ENCODE data around the gene TNS3. TPM values are rescaled to one million over a fixed set of nuclear protein-coding genes. Genes with fewer than 3 reads are reported as not detected.

TNS3 gene
- total RNA-seq, 1 experiment from 2014 or later, result 533 TPM

DNA sequence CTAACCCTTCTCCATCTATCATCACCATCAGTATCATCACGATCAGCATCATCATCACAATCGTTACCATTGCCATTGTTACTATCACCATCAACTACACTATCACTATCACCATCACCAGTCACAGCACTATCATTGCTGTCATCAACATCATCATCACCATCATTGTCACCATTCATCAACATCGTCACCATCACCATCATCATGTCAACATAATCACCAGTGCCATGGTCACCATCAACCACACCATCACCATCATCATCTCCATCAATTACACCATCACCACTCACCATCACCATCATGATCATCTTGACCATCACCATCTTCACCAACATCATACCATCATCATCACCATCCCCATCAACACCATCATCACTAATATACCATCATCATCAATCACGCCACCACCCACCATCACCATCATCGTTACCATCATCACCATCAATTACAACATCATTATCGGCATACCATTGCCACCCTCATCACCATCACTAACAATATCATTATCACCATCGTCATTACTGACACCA lies 66.5 kb downstream of the TNS3 start:
- Histone ChIP-seq H3K4me3 (ENCODE audit: low read depth in 2 of 2, low read length in 2 of 2) (no peak overlapping the region), H3K27ac (ENCODE audit: low read length) (peak overlapping the region; percentile 78), H3K36me3 (ENCODE audit: control insufficient read depth, insufficient read depth, low read length) (peaks cover 41% of the 10 kb centered on the region), H3K9me3 (ENCODE audit: control insufficient read depth, insufficient read depth, low read depth, low read length) (no peaks in the 10 kb centered on the region), H3K27me3 (ENCODE audit: control insufficient read depth, insufficient read depth, low read length) (no peaks in the 10 kb centered on the region), H3K4me1 (ENCODE audit: control insufficient read depth, insufficient read depth, low read length) (peaks cover 96% of the 10 kb centered on the region)
- TF ChIP-seq, protein P1, sequence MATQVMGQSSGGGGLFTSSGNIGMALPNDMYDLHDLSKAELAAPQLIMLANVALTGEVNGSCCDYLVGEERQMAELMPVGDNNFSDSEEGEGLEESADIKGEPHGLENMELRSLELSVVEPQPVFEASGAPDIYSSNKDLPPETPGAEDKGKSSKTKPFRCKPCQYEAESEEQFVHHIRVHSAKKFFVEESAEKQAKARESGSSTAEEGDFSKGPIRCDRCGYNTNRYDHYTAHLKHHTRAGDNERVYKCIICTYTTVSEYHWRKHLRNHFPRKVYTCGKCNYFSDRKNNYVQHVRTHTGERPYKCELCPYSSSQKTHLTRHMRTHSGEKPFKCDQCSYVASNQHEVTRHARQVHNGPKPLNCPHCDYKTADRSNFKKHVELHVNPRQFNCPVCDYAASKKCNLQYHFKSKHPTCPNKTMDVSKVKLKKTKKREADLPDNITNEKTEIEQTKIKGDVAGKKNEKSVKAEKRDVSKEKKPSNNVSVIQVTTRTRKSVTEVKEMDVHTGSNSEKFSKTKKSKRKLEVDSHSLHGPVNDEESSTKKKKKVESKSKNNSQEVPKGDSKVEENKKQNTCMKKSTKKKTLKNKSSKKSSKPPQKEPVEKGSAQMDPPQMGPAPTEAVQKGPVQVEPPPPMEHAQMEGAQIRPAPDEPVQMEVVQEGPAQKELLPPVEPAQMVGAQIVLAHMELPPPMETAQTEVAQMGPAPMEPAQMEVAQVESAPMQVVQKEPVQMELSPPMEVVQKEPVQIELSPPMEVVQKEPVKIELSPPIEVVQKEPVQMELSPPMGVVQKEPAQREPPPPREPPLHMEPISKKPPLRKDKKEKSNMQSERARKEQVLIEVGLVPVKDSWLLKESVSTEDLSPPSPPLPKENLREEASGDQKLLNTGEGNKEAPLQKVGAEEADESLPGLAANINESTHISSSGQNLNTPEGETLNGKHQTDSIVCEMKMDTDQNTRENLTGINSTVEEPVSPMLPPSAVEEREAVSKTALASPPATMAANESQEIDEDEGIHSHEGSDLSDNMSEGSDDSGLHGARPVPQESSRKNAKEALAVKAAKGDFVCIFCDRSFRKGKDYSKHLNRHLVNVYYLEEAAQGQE (IDR thresholded peaks at IDR 0.05; ENCODE audit: insufficient read depth in 1 of 2, low read depth in 2 of 2, low read length in 1 of 2), result no peak
- TF ChIP-seq, protein P2, sequence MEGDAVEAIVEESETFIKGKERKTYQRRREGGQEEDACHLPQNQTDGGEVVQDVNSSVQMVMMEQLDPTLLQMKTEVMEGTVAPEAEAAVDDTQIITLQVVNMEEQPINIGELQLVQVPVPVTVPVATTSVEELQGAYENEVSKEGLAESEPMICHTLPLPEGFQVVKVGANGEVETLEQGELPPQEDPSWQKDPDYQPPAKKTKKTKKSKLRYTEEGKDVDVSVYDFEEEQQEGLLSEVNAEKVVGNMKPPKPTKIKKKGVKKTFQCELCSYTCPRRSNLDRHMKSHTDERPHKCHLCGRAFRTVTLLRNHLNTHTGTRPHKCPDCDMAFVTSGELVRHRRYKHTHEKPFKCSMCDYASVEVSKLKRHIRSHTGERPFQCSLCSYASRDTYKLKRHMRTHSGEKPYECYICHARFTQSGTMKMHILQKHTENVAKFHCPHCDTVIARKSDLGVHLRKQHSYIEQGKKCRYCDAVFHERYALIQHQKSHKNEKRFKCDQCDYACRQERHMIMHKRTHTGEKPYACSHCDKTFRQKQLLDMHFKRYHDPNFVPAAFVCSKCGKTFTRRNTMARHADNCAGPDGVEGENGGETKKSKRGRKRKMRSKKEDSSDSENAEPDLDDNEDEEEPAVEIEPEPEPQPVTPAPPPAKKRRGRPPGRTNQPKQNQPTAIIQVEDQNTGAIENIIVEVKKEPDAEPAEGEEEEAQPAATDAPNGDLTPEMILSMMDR (IDR thresholded peaks at IDR 0.05), result no peak
- no peak for TF ChIP-seq SIN3A (IDR thresholded peaks at IDR 0.05; ENCODE audit: borderline replicate concordance, insufficient read depth, low read depth, low read length)
- no peak for TF ChIP-seq TCF7L2 (IDR thresholded peaks at IDR 0.05; ENCODE audit: low read depth, low read length)
- peak; percentile 61; the same call in 1 of the 2 replicates for TF ChIP-seq POLR2AphosphoS5 (IDR thresholded peaks at IDR 0.05; ENCODE audit: low read depth, low read length)
- ATAC-seq (no peak), DNase-seq (ENCODE audit: low read depth, low spot score) (no peak)
- POLR2A ChIA-PET, result no interaction called here
- CTCF ChIA-PET, result no interaction called here
- in situ Hi-C loops (cut with HindIII; ENCODE audit: low pct_unique_long_range_greater_than_20kb, low sequenced_read_pairs) (no loop called here), intact Hi-C loops (cut with micrococcal nuclease; ENCODE audit: unreplicated experiment) (no loop called here)
- BruUV-seq (replicated peaks), result TSS peak; percentile 20

DNA sequence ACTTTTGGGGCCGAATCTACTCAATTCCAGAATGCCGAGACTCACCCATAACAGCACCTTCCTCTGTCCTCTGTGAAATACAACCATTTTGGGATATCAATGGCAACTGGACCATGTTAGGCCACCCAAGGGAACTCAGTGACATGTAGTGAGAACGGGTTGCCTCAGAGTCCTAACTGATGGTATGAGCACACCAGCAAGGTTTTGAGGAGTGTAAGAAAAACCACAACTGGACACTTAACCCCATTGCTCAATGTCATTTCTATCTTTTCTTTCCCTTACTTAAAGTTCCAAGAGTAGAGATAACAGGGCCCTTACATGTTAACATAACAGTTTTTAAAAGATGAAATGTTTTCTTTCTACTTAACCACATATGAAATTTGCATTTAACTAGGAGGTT lies 67.1 kb downstream of the TNS3 start:
- POLR2A ChIA-PET, result no interaction called here
- Histone ChIP-seq H3K27me3 (ENCODE audit: control insufficient read depth, insufficient read depth, low read length) (no peaks in the 10 kb centered on the region), H3K4me3 (ENCODE audit: low read depth in 2 of 2, low read length in 2 of 2) (no peak overlapping the region), H3K36me3 (ENCODE audit: control insufficient read depth, insufficient read depth, low read length) (peaks cover 43% of the 10 kb centered on the region), H3K27ac (ENCODE audit: low read length) (peak overlapping the region; percentile 78), H3K9me3 (ENCODE audit: control insufficient read depth, insufficient read depth, low read depth, low read length) (no peaks in the 10 kb centered on the region), H3K4me1 (ENCODE audit: control insufficient read depth, insufficient read depth, low read length) (peaks cover 94% of the 10 kb centered on the region)
- TF ChIP-seq, protein P1 (IDR thresholded peaks at IDR 0.05; ENCODE audit: insufficient read depth in 1 of 2, low read depth in 2 of 2, low read length in 1 of 2), result no peak
- TF ChIP-seq POLR2AphosphoS5 (IDR thresholded peaks at IDR 0.05; ENCODE audit: low read depth, low read length), result no peak; the same call in 1 of the 2 replicates
- no peak for TF ChIP-seq SIN3A (IDR thresholded peaks at IDR 0.05; ENCODE audit: borderline replicate concordance, insufficient read depth, low read depth, low read length)
- TF ChIP-seq, protein P2 (IDR thresholded peaks at IDR 0.05), result no peak
- TF ChIP-seq TCF7L2 (IDR thresholded peaks at IDR 0.05; ENCODE audit: low read depth, low read length), result no peak
- CTCF ChIA-PET, result no interaction called here
- DNase-seq (ENCODE audit: low read depth, low spot score), result no peak
- ATAC-seq, result no peak
- in situ Hi-C loops (cut with HindIII; ENCODE audit: low pct_unique_long_range_greater_than_20kb, low sequenced_read_pairs) (no loop called here), intact Hi-C loops (cut with micrococcal nuclease; ENCODE audit: unreplicated experiment) (no loop called here)
- BruUV-seq (replicated peaks), result no TSS peak
